Nephron progenitor cell (in vitro differentiated cells): ENCODE measurements around the gene RCSD1.

ENCODE experiments used
- DNase-seq: peaks from one replicate; pipeline ENCODE4 v3.0.0; 2021
- H3K27ac Mint-ChIP-seq: 2 replicates; pipeline ENCODE4 v1.8.0; 2021; ENCODE audit warnings: mild to moderate bottlenecking, moderate library complexity, mixed read lengths
- H3K27me3 Mint-ChIP-seq: 2 replicates; pipeline ENCODE4 v1.8.0; 2021; ENCODE audit warnings: mild to moderate bottlenecking, low read depth, mixed read lengths; ENCODE audit not compliant: poor library complexity
- H3K36me3 Mint-ChIP-seq: 2 replicates; pipeline ENCODE4 v1.8.0; 2021; ENCODE audit warnings: low read depth, mixed read lengths
- H3K4me1 Mint-ChIP-seq: 2 replicates; pipeline ENCODE4 v1.8.0; 2021; ENCODE audit warnings: mixed read lengths
- H3K4me3 Mint-ChIP-seq: 2 replicates; pipeline ENCODE4 v1.8.0; 2021; ENCODE audit warnings: mild to moderate bottlenecking, moderate library complexity, mixed read lengths
- H3K9me3 Mint-ChIP-seq: 2 replicates; pipeline ENCODE4 v1.8.0; 2021; ENCODE audit warnings: mild to moderate bottlenecking, moderate library complexity, mixed read lengths
- TF ChIP-seq, protein P1 (sequence below): fragments of 200-600 bp; sonication (generic); IDR thresholded peaks from 2 replicates; pipeline ENCODE4 v1.5.0; 2021; ENCODE audit warnings: antibody characterized with exemption

Gene RCSD1

DNA sequence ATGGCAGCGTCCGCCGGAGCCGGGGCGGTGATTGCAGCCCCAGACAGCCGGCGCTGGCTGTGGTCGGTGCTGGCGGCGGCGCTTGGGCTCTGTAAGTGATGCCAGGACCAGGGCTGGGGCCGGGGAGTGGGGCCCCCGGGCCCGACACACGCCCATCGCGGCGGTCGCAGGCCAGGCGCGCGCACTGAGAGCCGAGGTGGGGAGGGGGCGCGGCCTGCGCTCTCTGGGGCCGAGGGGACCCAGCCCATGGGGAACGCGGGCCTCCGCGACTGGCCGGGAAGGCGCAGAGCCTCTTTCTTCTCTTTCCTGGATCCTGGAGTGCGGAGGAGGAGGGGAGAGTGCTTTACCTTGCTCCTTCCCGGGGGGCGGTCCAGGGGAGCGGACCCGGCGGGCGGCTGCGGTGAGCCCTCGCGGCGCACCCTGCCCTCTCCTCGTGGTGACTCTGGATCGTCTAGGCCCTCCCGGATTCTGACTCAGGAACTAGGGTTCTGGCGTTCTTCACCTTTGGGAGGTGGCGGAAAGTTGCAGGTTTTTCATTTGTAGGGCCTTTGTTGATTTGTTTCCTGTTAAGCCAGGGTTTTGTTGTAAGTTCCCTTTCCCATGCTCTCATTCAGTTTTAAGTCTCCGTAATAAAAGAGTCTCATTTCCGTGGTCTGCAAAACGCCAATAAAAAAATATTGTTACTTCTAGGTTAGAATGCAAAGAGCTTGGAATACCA, 92.3 kb downstream of the RCSD1 start:
- DNase-seq: peak; percentile 72
- H3K4me1 Mint-ChIP-seq: peaks cover 61% of the 10 kb centered on the region
- H3K27me3 Mint-ChIP-seq: peaks cover 7% of the 10 kb centered on the region
- H3K9me3 Mint-ChIP-seq: no peaks in the 10 kb centered on the region
- peaks cover 22% of the 10 kb centered on the region for H3K36me3 Mint-ChIP-seq
- peak overlapping the region; percentile 18 for H3K27ac Mint-ChIP-seq
- H3K4me3 Mint-ChIP-seq: peak overlapping the region; percentile 87
- TF ChIP-seq, protein P1, sequence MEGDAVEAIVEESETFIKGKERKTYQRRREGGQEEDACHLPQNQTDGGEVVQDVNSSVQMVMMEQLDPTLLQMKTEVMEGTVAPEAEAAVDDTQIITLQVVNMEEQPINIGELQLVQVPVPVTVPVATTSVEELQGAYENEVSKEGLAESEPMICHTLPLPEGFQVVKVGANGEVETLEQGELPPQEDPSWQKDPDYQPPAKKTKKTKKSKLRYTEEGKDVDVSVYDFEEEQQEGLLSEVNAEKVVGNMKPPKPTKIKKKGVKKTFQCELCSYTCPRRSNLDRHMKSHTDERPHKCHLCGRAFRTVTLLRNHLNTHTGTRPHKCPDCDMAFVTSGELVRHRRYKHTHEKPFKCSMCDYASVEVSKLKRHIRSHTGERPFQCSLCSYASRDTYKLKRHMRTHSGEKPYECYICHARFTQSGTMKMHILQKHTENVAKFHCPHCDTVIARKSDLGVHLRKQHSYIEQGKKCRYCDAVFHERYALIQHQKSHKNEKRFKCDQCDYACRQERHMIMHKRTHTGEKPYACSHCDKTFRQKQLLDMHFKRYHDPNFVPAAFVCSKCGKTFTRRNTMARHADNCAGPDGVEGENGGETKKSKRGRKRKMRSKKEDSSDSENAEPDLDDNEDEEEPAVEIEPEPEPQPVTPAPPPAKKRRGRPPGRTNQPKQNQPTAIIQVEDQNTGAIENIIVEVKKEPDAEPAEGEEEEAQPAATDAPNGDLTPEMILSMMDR: no peak

DNA sequence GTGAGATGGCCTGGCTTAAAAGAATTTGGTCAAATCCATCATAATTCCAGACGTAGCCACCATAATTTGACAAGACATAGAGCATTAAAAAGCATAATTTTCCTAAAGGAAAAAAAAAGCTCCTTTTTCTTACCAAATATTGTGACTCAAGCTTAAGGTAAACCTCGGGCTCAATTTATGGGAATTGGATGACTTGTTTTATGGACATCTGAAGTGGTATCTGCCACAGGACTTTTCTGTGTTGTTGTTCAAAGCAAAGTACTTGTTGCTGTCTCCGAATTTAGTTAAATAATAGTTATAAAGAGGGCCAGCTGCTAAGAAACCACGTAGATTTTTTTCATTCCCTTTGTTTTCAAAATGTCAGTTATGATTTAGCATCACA, 92.8 kb downstream of the RCSD1 start:
- no peak for DNase-seq
- H3K27me3 Mint-ChIP-seq: peaks cover 7% of the 10 kb centered on the region
- no peaks in the 10 kb centered on the region for H3K9me3 Mint-ChIP-seq
- peak overlapping the region; percentile 87 for H3K4me3 Mint-ChIP-seq
- peaks cover 64% of the 10 kb centered on the region for H3K4me1 Mint-ChIP-seq
- TF ChIP-seq, protein P1: no peak
- peaks cover 27% of the 10 kb centered on the region for H3K36me3 Mint-ChIP-seq
- no peak overlapping the region for H3K27ac Mint-ChIP-seq

DNA sequence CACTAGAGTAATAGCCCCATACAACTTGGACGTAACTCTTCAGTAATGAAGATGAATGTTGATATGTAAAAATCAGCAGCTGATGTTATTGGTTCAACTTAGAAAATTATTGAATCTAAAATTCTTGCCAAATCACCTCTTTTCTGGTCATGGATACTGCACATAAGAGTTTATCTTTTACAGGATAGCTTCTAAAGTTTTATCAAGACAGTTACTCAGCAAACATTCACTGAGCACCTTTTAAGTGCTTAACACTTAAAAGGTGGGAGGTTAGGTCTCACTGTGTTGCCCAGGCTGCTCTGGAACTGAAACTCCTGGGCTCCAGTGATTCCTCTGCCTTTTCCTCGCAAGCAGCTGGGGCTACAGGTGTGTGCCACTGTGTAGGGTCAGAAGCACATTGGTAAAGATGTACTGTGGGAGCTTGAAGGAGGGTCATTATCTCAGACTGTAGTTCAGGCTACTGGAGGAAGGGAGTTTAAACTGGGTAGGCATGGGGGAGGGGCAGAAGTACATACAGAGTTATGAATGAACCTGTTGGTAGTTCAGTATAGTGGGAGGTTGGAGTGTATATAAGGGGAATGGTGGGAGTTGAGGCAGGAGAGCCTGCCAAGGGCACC, 93.8 kb downstream of the RCSD1 start:
- Mint-ChIP-seq H3K27ac (no peak overlapping the region), H3K36me3 (peaks cover 33% of the 10 kb centered on the region), H3K27me3 (peaks cover 7% of the 10 kb centered on the region), H3K9me3 (no peaks in the 10 kb centered on the region), H3K4me1 (peaks cover 64% of the 10 kb centered on the region), H3K4me3 (peak overlapping the region; percentile 87)
- TF ChIP-seq, protein P1: no peak
- no peak for DNase-seq

DNA sequence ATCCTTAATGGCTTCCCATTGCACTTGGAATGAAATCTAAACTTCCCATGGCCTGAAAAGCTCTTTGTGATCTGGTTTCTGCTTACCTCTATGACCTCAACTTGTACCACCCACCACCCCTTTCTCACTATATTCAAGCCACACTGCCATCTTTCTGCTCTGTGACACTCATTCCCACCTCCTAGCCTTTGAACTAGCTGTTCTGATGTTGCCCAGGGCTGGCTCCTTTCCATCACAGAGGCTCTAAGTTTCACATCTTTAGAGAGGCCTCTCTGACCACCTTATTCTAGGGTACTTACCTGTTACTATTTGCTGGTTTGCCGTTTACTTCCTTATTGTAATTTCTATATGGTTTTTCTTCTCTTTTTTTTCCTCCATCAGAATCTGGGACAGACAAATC, 96.0 kb downstream of the RCSD1 start:
- Mint-ChIP-seq H3K4me1 (peaks cover 46% of the 10 kb centered on the region), H3K4me3 (no peak overlapping the region), H3K27ac (peak overlapping the region; percentile 33), H3K27me3 (no peaks in the 10 kb centered on the region), H3K36me3 (peaks cover 55% of the 10 kb centered on the region), H3K9me3 (peaks cover 4% of the 10 kb centered on the region)
- no peak for DNase-seq
- TF ChIP-seq, protein P1: no peak

DNA sequence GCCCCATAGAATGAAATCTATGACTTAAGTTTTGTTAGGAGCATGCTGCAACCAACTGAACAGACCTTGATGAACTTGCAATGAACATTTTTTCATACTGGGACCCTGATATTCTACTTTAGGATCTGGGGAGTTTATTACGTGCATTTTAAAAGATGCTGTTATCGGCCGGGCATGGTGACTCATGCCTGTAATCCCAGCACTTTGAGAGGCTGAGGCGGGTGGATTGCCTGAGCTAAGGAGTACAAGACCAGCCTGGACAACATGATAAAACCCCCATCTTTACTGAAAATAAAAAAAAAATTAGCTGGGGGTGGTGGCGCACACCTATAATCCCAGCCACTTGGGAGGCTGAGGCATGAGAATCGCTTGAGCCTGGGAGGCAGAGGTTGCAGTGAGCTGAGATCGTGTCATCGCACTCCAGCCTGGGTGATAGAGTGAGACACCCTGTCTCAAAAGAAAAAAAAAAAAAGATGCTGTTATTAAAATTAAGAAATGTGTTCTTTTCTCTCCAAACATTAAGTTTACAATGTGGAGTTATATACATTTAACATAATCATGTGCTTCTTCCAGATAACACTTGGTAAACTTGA, 98.9 kb downstream of the RCSD1 start:
- Mint-ChIP-seq H3K9me3 (peaks cover 15% of the 10 kb centered on the region), H3K4me3 (no peak overlapping the region), H3K4me1 (peaks cover 27% of the 10 kb centered on the region), H3K27me3 (no peaks in the 10 kb centered on the region), H3K36me3 (peaks cover 81% of the 10 kb centered on the region), H3K27ac (no peak overlapping the region)
- TF ChIP-seq, protein P1: no peak
- DNase-seq: no peak
